ENCODE data around the gene C4BPA. TPM values are rescaled to one million over a fixed set of nuclear protein-coding genes. Genes with fewer than 3 reads are reported as not detected.

The C4BPA gene
- total and polyA plus RNA-seq, 2 of the 4 experiments (the other 2 are of a cell fraction), result not detected

DNA sequence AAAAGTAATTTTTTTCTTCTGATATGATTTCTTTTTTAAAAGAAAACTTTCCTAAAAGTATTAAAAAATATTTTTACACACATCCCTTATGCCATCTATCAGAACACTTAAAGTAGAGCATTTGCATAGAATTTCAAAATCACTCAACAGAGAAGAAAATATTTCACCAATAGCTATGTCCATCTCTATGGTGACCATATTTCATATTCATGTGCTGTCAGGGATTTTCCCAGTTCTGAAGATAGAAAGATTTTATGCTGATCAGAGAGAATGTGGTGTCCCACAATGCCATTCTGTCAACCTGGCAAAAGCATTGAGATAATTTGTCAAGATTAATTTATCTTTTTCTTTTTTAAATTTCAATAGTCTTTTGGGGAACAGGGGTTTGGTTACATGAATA, 87.0 kb downstream of the C4BPA start:
- no peak for TF ChIP-seq CTCF (conservative IDR thresholded peaks at IDR 0.05; ENCODE audit: low read depth, low read length)
- TF ChIP-seq BHLHE40 (IDR thresholded peaks at IDR 0.05; ENCODE audit: low read depth, low read length), result no peak
- TF ChIP-seq MAFK (IDR thresholded peaks at IDR 0.05; ENCODE audit: low read depth, low read length), result no peak
- H4K91ac ChIP-seq (ENCODE audit: insufficient read depth, low read depth, low read length), result no peak overlapping the region
- dilution Hi-C loops (cut with HindIII; ENCODE audit: low sequenced_read_pairs, unreplicated experiment), result no loop called here

More for the DNA sequence above, 87.0 kb downstream of the C4BPA start:
- POLR2A ChIA-PET (ENCODE audit: unreplicated experiment), result no interaction called here
- in situ Hi-C loops (cut with MboI; ENCODE audit: low sequenced_read_pairs), result no loop called here
- no peak overlapping the region for H3K23ac ChIP-seq (ENCODE audit: low read depth, low read length)
- H4K20me1 ChIP-seq (ENCODE audit: insufficient read depth, low read length), result no peaks in the 10 kb centered on the region
- no peak overlapping the region for H2AK5ac ChIP-seq (ENCODE audit: low read depth, low read length)
- H3K18ac ChIP-seq (ENCODE audit: low read depth, low read length), result no peak overlapping the region
- H2BK120ac ChIP-seq (ENCODE audit: low read depth, low read length), result no peak overlapping the region
- H3K9ac ChIP-seq (ENCODE audit: low read depth, low read length), result no peak overlapping the region
- no peak overlapping the region for H3K4me3 ChIP-seq (ENCODE audit: insufficient read depth, low read depth, low read length)
- no TSS peak for BruUV-seq (replicated peaks)
- H2BK5ac ChIP-seq (ENCODE audit: low read depth, low read length, poor library complexity, severe bottlenecking), result no peak overlapping the region
- no peaks in the 10 kb centered on the region for H3K9me1 ChIP-seq (ENCODE audit: insufficient read depth, low read length)
- CTCF ChIA-PET, result no interaction called here
- H2AFZ ChIP-seq (replicated peaks; ENCODE audit: low read length, poor library complexity), result no peak overlapping the region
- no peaks in the 10 kb centered on the region for H3K79me1 ChIP-seq (ENCODE audit: low read depth in 1 of 2, low read length in 2 of 2)
- H3K4me2 ChIP-seq (ENCODE audit: low read depth, low read length), result no peak overlapping the region
- no peak overlapping the region for H4K5ac ChIP-seq (ENCODE audit: low read depth, low read length)
- H3K27me3 ChIP-seq (ENCODE audit: control insufficient read depth, insufficient read depth, low read length), result peaks cover 2% of the 10 kb centered on the region; the same call in 1 of the 2 replicates
- DNase-seq (no peak), ATAC-seq (ENCODE audit: low read depth) (no peak)
- H3K4ac ChIP-seq (ENCODE audit: low read depth, low read length), result no peak overlapping the region
- H3K14ac ChIP-seq (replicated peaks; ENCODE audit: low read depth, low read length), result no peak overlapping the region
- no peak overlapping the region for H3K56ac ChIP-seq (ENCODE audit: extremely low read depth, insufficient read depth, low read length)
- intact Hi-C loops (cut with micrococcal nuclease), result no loop called here
- no peaks in the 10 kb centered on the region for H3K36me3 ChIP-seq (ENCODE audit: control insufficient read depth, insufficient read depth, low read length)
- no peaks in the 10 kb centered on the region for H3K4me1 ChIP-seq (ENCODE audit: control insufficient read depth, insufficient read depth, low read length)
- no peak overlapping the region for H4K8ac ChIP-seq (ENCODE audit: low read depth in 2 of 2, low read length in 2 of 2)
- no peak overlapping the region for H2BK20ac ChIP-seq (ENCODE audit: low read depth, low read length)
- no peak overlapping the region for H2BK15ac ChIP-seq (ENCODE audit: low read depth, low read length)
- no peak overlapping the region for H2AK9ac ChIP-seq (replicated peaks; ENCODE audit: low read depth, low read length, poor library complexity)
- no peak overlapping the region for H3K27ac ChIP-seq (ENCODE audit: insufficient read depth, low read length)
- no peaks in the 10 kb centered on the region for H3K9me3 ChIP-seq (ENCODE audit: control insufficient read depth, insufficient read depth, low read length)

All from IMR-90 (cell line).